KMS-11 (cell line): Measurements from ENCODE around the gene SEPHS2.
A peak's percentile ranks its signal among the peaks of the same experiment; 100 is the strongest.

Experiments used
- H2AFZ ChIP-seq: fragments of 200-600 bp; sonication (generic); 2 replicates; pipeline ENCODE4 v1.6.1; 2016; ENCODE audit warnings: antibody characterized with exemption, mixed run types, low read depth
- H3K27ac ChIP-seq: fragments of 200-600 bp; sonication (generic); 2 replicates; pipeline ENCODE4 v1.6.1; 2016; ENCODE audit warnings: mild to moderate bottlenecking, mixed run types
- H3K27me3 ChIP-seq: fragments of 200-600 bp; sonication (generic); 2 replicates; pipeline ENCODE4 v1.6.1; 2017; ENCODE audit warnings: mild to moderate bottlenecking, low read depth, mixed run types, moderate library complexity; ENCODE audit not compliant: insufficient read depth
- H3K36me3 ChIP-seq: fragments of 200-600 bp; sonication (generic); 2 replicates; pipeline ENCODE4 v1.6.1; 2017; ENCODE audit warnings: mild to moderate bottlenecking, mixed run types; ENCODE audit not compliant: insufficient read depth
- H3K4me1 ChIP-seq: fragments of 200-600 bp; sonication (generic); 2 replicates; pipeline ENCODE4 v1.6.1; 2016; ENCODE audit warnings: mild to moderate bottlenecking, low read depth, mixed run types; ENCODE audit not compliant: poor library complexity, severe bottlenecking
- H3K4me2 ChIP-seq: fragments of 200-600 bp; sonication (generic); 2 replicates; pipeline ENCODE4 v1.7.0; 2016; ENCODE audit warnings: mild to moderate bottlenecking, mixed run types
- H3K4me3 ChIP-seq: fragments of 200-600 bp; sonication (generic); IDR thresholded peaks from 2 replicates; pipeline ENCODE4 v1.6.1; 2017; ENCODE audit warnings: low read depth, low read length, mixed read lengths; ENCODE audit not compliant: insufficient read depth
- H3K79me2 ChIP-seq: fragments of 200-600 bp; sonication (generic); 2 replicates; pipeline ENCODE4 v1.6.1; 2016; ENCODE audit warnings: low read depth, mixed run types; ENCODE audit not compliant: insufficient read depth
- H3K9ac ChIP-seq: fragments of 200-600 bp; sonication (generic); 2 replicates; pipeline ENCODE4 v1.6.1; 2016; ENCODE audit warnings: mild to moderate bottlenecking, mixed run types
- H4K20me1 ChIP-seq: fragments of 200-600 bp; sonication (generic); 2 replicates; pipeline ENCODE4 v1.6.1; 2016; ENCODE audit warnings: mild to moderate bottlenecking, mixed run types; ENCODE audit not compliant: insufficient read depth
- TF ChIP-seq, protein P1 (sequence below): fragments of 200-600 bp; sonication (generic); conservative IDR thresholded peaks from 2 replicates; pipeline ENCODE4 v1.6.1; 2017; ENCODE audit warnings: low read depth, mild to moderate bottlenecking, antibody characterized with exemption, low read length, moderate library complexity, mixed read lengths

SEPHS2 gene

DNA sequence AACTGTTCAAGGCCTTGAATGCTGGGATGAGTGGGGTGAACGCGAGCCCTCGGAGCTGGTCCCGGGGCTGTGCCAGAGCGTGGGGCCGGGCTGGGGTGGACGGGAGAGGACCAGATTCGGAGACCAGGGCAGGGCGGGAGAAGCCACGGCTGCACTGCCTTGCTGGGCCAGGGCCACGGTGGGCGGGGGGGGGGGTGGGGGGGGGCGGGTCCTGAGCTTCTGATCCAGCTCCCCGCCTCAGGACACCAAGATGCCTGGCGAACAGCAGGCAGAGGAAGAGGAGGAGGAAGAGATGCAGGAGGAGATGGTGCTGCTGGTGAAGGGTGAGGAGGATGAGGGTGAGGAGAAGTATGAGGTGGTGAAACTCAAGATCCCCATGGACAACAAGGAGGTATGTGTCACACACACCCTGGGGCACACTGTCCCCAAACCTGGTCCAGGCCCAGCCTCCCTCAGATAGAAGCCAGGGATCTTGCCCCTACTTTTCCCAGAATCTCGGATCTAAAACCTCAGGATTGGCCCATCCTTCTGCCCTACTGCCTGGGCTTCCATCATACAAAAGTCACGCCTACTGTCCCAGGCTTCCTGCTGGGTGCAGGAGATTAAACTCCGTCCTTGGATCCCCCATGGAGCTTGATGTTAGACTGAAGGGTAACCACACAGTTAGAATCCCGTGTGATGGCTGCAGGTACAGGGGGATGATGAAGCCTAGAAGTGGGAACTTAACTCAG is 37.7 kb downstream of the SEPHS2 start:
- Histone ChIP-seq H3K36me3 (no peaks in the 10 kb centered on the region), H3K27me3 (no peaks in the 10 kb centered on the region), H2AFZ (peak overlapping the region; percentile 86), H3K4me2 (peak overlapping the region; percentile 86), H3K4me3 (peak overlapping the region; percentile 56), H3K9ac (peak overlapping the region; percentile 89), H3K79me2 (0 out of 2 replicates have a peak, but pooled peaks cover 8% of the 10 kb centered on the region), H4K20me1 (no peaks in the 10 kb centered on the region), H3K27ac (peak overlapping the region; percentile 71), H3K4me1 (peaks cover 36% of the 10 kb centered on the region)
- TF ChIP-seq, protein P1, sequence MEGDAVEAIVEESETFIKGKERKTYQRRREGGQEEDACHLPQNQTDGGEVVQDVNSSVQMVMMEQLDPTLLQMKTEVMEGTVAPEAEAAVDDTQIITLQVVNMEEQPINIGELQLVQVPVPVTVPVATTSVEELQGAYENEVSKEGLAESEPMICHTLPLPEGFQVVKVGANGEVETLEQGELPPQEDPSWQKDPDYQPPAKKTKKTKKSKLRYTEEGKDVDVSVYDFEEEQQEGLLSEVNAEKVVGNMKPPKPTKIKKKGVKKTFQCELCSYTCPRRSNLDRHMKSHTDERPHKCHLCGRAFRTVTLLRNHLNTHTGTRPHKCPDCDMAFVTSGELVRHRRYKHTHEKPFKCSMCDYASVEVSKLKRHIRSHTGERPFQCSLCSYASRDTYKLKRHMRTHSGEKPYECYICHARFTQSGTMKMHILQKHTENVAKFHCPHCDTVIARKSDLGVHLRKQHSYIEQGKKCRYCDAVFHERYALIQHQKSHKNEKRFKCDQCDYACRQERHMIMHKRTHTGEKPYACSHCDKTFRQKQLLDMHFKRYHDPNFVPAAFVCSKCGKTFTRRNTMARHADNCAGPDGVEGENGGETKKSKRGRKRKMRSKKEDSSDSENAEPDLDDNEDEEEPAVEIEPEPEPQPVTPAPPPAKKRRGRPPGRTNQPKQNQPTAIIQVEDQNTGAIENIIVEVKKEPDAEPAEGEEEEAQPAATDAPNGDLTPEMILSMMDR = no peak

DNA sequence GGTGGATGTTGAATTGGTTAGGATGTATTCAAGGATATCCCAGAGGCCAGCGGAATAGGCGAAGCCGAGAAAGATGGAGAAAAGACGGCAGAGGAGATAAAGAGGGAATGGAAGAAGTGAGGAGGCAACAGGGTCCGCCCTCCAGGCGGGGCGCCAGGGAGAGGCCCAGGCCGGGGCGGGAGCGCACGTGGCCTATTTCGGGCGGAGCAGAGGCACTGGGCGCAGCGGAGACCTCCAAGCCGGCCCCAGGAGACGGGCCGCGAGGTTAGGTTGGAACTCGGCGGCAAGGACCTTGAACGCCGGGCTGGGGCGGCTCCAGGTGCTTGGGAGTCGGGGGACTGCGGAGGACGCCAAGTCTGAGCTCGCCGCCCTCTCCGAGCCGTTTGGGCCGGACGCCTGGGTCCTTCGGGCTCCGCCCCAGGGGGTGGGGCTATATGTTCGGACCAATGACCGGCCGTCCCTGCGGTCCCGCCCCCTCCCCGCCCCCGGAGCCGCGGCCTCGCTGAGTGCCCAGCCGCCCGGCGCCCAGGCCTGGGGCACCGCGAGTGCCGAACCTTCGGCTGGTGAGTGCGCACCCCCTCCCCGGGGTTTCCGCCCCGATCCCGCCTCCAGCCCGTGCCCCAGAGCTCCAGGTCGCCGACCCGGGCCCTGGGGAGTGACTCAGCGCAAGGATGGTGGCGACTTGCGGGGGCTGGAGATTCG is 38.4 kb downstream of the SEPHS2 start, which contains the start of gene ZNF771:
ZNF771 (plus strand) TSS at position 505 of the 702 bp plus-strand sequence. CDS start 448 bp downstream, outside the sequence.
- TF ChIP-seq, protein P1 = no peak

DNA sequence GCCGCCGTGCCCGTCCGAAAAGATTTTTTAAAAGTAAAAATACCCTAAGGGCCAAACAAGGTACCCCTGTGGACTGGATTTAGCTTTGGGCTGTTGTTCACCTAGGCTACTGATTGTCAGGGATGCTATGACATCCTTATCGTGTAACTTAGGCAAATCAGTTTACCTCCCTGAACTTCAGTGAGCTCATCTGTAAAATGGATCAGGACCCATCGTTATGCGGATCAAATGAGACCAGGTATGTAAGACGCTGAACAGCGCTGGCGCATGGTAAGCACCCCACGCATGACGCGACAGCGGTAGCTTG is 38.9 kb downstream of the SEPHS2 start:
- H3K36me3 ChIP-seq = no peaks in the 10 kb centered on the region
- H3K4me1 ChIP-seq = peaks cover 24% of the 10 kb centered on the region
- H4K20me1 ChIP-seq = no peaks in the 10 kb centered on the region
- peak overlapping the region; percentile 86 for H3K4me2 ChIP-seq
- H3K4me3 ChIP-seq = peak overlapping the region; percentile 24
- TF ChIP-seq, protein P1 = no peak
- H2AFZ ChIP-seq = peak overlapping the region; percentile 86
- H3K79me2 ChIP-seq = 0 out of 2 replicates have a peak, but pooled peaks cover 4% of the 10 kb centered on the region
- H3K27me3 ChIP-seq = no peaks in the 10 kb centered on the region
- H3K27ac ChIP-seq = peak overlapping the region; percentile 71
- H3K9ac ChIP-seq = peak overlapping the region; percentile 89

More for the DNA sequence above, 38.4 kb downstream of the SEPHS2 start, which contains the start of gene ZNF771:
- H2AFZ ChIP-seq = peak within 1 kb of the TSS; percentile 86
- H3K79me2 ChIP-seq = 0 out of 2 replicates have a peak, but pooled peaks cover 4% of the 10 kb centered on the region
- H3K4me2 ChIP-seq = peak within 1 kb of the TSS; percentile 86
- H3K27ac ChIP-seq = peak within 1 kb of the TSS; percentile 71
- peak within 1 kb of the TSS; percentile 89 for H3K9ac ChIP-seq
- H3K4me3 ChIP-seq = peak within 1 kb of the TSS; percentile 56
- H3K36me3 ChIP-seq = no peaks in the 10 kb centered on the region
- H4K20me1 ChIP-seq = no peaks in the 10 kb centered on the region
- no peaks in the 10 kb centered on the region for H3K27me3 ChIP-seq
- H3K4me1 ChIP-seq = peaks cover 29% of the 10 kb centered on the region

DNA sequence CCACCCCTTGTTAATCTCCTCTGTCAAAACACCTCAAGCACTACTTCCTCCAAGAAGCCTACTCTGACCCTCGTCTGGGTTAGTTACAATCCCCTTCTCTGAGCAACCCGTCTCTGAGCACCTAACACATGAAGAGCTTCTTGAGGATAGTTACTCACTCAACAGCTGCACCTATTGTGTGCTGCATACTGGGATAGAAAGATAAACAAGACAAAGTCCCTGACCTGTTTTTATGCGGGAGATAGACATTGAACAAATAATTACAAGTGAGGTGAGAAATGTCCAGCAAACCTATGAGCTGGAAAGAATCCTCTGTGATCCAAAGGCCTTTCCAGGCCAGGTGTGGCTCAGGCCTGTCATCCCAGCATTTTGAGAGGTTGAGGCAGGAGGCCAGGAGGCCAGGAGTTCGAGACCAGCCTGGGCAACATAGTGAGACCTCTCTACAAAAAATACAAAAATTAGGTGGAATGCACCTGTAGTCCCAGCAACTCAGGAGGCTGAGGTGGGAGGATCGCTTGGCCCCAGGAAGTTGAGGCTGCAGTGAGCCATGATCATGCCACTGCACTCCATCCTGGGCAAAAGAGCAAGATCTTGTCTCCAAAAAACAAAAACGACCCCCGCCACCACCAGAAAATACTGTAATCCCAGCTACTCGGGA is 43.8 kb downstream of the SEPHS2 start:
- Histone ChIP-seq H4K20me1 (no peaks in the 10 kb centered on the region), H3K27me3 (no peaks in the 10 kb centered on the region), H3K4me3 (no peak overlapping the region), H3K4me2 (no peak overlapping the region), H3K36me3 (0 out of 2 replicates have a peak, but pooled peaks cover 3% of the 10 kb centered on the region), H3K4me1 (peaks cover 7% of the 10 kb centered on the region), H3K9ac (no peak overlapping the region), H2AFZ (no peak overlapping the region), H3K27ac (no peak overlapping the region), H3K79me2 (peaks cover 3% of the 10 kb centered on the region; the same call in 1 of the 2 replicates)
- TF ChIP-seq, protein P1 = no peak
